Glomerular visceral epithelial cell (primary cell): ENCODE data around the gene BTNL2.
A peak's percentile ranks its signal among the peaks of the same experiment; 100 is the strongest.
"Not testable (repeated sequence)": the region's sequence is repeated elsewhere in the genome, so short reads cannot be mapped to it uniquely, and the experiment has no call there.

Experiments used
- DNase-seq: peaks from one replicate; pipeline ENCODE4 v3.0.0-alpha.2; 2016; ENCODE audit errors: extremely low spot score

BTNL2 gene

GRCh38 chr6:32406857-32407256 is at the start of gene BTNL2:
Gene BTNL2 (minus strand): TSS chr6:32407181. CDS start chr6:32407123, 58 bp downstream.
- no peak for DNase-seq

GRCh38 chr6:32449088-32449736 is 42.2 kb upstream of the BTNL2 start:
- DNase-seq, result no peak

GRCh38 chr6:32447932-32448331 is 41.0 kb upstream of the BTNL2 start:
- no peak for DNase-seq

- DNase-seq, result no peak
Measured at GRCh38 chr6:32445321-32445854, 38.4 kb upstream of the BTNL2 start.

GRCh38 chr6:32444433-32444832 is 37.5 kb upstream of the BTNL2 start:
- DNase-seq, result no peak

GRCh38 chr6:32442977-32443552 is 36.1 kb upstream of the BTNL2 start:
- no peak for DNase-seq

- no peak for DNase-seq
Measured at GRCh38 chr6:32442243-32442667, 35.3 kb upstream of the BTNL2 start.

GRCh38 chr6:32439602-32440214 is 32.7 kb upstream of the BTNL2 start, which contains the start of gene HLA-DRA:
Gene HLA-DRA (plus strand): TSS chr6:32439887. CDS start chr6:32439951, 64 bp downstream.
- peak; percentile 25 for DNase-seq

GRCh38 chr6:32439139-32439538 is 32.2 kb upstream of the BTNL2 start:
- no peak for DNase-seq

GRCh38 chr6:32436995-32437836 is 30.2 kb upstream of the BTNL2 start:
- DNase-seq, result no peak

GRCh38 chr6:32436186-32436585 is 29.2 kb upstream of the BTNL2 start:
- DNase-seq, result no peak

- DNase-seq, result not testable (repeated sequence)
Measured at GRCh38 chr6:32433950-32434349, 27.0 kb upstream of the BTNL2 start.

- DNase-seq, result peak; percentile 26
Measured at GRCh38 chr6:32432050-32432450, 25.1 kb upstream of the BTNL2 start.

- DNase-seq, result no peak
Measured at GRCh38 chr6:32431142-32431541, 24.2 kb upstream of the BTNL2 start.

GRCh38 chr6:32430179-32430578 is 23.2 kb upstream of the BTNL2 start:
- DNase-seq, result no peak

GRCh38 chr6:32427934-32428474 is 21.0 kb upstream of the BTNL2 start:
- DNase-seq, result no peak

GRCh38 chr6:32427218-32427617 is 20.2 kb upstream of the BTNL2 start:
- DNase-seq, result no peak

- DNase-seq, result no peak
Measured at GRCh38 chr6:32426338-32426737, 19.4 kb upstream of the BTNL2 start.

- DNase-seq, result no peak
Measured at GRCh38 chr6:32424589-32425300, 17.8 kb upstream of the BTNL2 start.

GRCh38 chr6:32416036-32416435 is 9.1 kb upstream of the BTNL2 start:
- DNase-seq, result no peak

- peak; percentile 65 for DNase-seq
Measured at GRCh38 chr6:32415521-32416019, 8.6 kb upstream of the BTNL2 start.
